B cell (primary cell): ENCODE results near the gene KIRREL3. TPM values are rescaled to one million over a fixed set of nuclear protein-coding genes. Genes with fewer than 3 reads are reported as not detected.

ENCODE experiments used
- polyA plus RNA-seq: library from polyadenylated mRNA; depleted of rRNA; stranded (reverse); fragments of >200 nt; gene quantifications from 2 replicates; pipeline ENCODE4 v1.2.3, GENCODE V29; 2012
- small RNA-seq: library from RNA; depleted of rRNA; stranded (forward); fragments of <200 nt; gene quantifications from one replicate; pipeline ENCODE3, GENCODE V24; 2012; ENCODE audit warnings: low replicate concordance, low read depth; ENCODE audit not compliant: insufficient read length
- total RNA-seq, 2 donors: library from RNA; stranded (reverse); fragments of 120-200 nt in 1 of 2; gene quantifications; 1 replicate in 1 of 2; 2 replicates in 1 of 2; pipeline versions ENCODE4 v1.2.3 to v1.2.4, GENCODE V29; 2013 to 2022

The KIRREL3 gene
- total and polyA plus RNA-seq, 2 donors (not counting 1 experiment from before 2014, with no cell fraction given): not detected

Small RNA genes lying within 50 kb of the gene (small RNA-seq; reads per million reads assigned to genes)
- not detected for gene AP001318.3
- not detected for gene MIR3167
